ENCODE data around the gene FRAS1.
"Not testable (repeated sequence)": the region's sequence is repeated elsewhere in the genome, so short reads cannot be mapped to it uniquely, and the experiment has no call there.

The FRAS1 gene

DNA sequence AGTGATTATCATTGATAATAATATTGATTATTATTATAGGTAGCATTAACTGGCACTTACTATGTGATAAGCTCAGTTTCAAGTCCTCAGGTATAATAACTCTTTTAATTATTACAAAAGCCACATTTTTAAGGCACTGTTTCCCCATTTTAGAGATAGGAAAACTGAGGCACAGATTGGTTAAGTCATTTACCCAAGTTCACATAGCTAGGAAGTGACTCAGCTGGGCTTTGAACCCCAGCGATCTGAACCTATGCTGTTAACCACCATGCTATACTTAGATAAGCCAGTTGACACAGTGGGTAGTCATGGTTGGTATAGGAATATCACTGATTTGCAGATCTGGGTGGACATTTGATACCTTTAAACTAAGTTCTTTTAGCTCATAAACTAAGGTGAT lies 110.4 kb downstream of the FRAS1 start:
- DNase-seq = no peak

DNA sequence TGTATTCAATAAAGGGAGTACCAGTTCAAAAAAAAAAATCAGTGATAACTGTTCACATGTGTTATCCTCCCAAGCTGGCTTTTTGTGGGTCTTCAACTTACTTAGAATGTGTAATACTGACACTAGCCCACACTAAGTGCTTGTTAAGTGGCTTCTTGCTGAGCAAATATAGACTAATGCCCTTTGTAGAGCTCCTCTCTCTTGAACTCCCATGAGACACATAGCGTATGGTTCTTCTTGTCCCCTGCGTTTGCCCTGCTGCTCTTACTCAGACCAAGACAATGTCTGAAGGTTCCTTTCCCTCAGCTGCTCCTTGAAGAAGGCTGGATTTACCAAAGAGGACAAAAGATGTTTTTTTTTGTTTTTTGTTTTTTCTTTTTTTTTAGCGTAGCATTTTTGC lies 110.9 kb downstream of the FRAS1 start:
- DNase-seq = peak; percentile 16

DNA sequence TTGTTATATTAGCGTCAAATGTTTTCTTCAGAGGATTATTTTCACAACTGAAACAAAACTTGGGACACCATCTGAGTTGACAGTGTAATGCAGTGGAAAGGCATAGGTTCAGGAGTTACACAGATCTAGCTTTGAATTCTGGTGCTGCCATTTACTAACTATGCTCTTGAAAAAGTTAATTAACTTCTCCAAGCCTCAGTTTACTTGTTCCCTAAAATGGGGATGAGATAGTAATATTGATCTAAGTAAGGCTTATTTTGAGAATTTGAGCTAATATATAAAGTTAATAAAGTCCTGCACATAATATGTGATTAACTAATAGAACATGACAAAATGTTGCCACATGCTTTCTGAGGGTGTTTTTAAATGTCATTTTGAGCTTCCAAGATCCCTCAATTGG lies 112.6 kb downstream of the FRAS1 start:
- no peak for DNase-seq

DNA sequence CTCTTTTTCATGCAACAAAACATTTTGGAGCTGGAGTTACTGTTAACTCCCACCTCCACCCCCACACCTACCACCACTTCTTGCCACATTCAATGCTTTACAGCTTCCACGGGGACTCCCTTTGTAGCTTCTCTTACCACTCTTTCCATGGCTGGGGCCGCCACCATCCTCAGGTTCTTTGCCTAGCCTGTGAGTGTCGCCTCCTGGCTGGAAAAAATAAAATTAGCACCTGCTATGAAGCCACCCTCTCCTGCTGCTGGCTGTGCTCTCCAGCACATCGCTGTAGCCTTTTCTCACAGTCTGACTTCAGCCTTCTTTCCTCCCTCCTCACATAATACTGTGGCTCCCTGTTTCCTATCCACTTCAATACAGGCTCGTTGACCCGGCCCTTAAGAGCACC lies 114.4 kb downstream of the FRAS1 start:
- DNase-seq = no peak

DNA sequence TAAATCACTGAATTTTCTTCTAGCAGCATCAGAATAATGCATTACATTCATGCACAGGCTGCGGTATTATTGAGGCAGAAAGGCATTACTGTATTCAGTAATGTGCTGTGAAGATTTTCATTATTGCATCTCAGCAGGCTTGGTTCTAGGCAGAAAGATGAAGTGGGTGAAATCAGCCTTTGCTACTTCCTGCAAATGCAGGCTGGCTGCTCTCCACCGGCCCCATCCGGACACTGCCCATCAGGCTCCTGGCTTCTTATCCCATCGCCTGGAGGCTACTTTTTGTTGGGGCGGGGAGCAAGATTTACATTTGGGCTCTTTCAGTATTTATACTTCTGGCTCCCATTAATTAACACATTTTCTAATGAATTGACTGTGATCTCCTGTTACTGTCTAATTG lies 117.8 kb downstream of the FRAS1 start:
- no peak for DNase-seq

DNA sequence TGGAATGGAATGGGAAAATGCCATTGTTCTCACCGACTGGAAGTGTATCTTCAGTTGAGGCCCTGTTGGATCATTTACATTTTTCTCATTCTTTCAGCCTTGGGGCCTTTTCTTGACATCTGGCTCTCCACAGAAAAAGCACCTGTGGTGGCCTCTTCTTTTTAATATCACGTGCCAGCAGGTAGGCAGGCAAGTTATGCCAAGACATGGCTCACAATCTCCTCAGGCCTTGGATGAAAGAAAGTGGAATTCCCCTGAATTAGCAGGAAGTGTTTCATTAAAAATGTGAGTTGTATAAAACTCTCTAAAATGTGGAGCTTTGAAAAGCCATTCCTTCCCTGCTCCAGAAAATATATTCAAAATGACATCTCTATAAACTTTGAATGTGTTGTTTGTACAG lies 122.1 kb downstream of the FRAS1 start:
- no peak for DNase-seq

DNA sequence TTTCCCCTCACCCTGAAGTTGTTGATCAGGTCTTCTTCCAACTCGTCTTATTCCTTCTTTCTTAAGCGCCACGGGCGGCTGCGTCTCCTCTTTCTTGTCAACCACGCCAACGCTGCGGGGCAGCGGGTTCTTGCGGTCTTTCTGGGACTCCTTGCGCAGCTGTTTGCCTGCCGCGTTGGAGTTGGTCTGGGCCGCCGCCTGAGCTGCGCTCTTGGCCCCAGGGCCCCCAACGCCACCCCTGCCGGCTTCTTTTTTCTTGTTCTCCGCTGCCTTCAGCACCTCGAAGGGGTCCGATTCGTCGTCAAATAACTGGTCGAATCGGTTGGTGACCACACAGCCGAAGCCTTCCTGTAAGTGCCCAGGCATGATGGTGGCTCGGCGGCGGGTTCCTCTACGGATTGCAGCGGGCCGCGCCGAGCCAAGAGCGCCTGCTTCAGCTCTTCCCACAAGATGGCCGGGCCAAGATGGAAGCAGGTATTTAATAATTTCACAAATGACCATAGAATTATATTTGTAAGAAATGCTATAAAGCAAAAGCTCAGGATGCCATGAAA lies 124.6 kb downstream of the FRAS1 start:
- not testable (repeated sequence) for DNase-seq

DNA sequence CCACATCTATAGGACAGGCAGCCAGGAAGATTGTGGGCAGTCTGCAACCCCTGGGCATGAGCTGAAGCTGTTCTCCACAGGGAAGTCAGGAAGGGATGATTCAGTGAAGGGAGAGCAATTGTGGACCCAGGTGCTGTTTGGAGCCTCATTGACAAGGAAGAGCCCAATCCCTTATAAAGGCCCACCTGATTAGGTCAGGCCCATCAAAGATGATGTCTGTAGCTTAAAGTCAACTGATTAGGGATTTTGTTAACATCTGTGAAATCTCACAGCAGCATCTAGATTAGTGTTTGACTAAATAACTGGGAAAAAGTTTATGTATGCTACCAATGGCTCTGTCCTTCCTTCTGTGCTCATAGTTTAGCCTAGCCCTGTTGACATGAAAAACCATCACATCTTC lies 127.5 kb downstream of the FRAS1 start:
- no peak for DNase-seq

DNA sequence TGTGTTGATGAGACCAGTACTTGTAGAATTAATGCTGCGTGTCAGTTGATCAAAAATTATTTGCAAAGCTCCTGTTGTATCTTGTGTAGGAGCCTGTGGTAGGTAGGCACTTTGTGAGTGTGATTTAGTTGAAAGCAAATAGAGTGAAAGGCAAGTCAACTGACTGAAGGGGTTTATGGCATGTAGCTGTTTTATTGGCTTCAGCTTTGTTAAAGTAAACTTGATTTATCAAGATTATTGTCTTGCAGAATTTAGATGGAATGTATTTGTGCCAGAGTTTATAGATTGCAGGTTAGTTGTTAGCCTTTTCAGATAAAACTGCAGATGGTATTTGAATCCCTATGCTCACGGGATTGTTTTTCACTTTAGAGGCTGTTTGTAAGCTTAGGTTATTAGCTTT lies 128.0 kb downstream of the FRAS1 start:
- DNase-seq = no peak

DNA sequence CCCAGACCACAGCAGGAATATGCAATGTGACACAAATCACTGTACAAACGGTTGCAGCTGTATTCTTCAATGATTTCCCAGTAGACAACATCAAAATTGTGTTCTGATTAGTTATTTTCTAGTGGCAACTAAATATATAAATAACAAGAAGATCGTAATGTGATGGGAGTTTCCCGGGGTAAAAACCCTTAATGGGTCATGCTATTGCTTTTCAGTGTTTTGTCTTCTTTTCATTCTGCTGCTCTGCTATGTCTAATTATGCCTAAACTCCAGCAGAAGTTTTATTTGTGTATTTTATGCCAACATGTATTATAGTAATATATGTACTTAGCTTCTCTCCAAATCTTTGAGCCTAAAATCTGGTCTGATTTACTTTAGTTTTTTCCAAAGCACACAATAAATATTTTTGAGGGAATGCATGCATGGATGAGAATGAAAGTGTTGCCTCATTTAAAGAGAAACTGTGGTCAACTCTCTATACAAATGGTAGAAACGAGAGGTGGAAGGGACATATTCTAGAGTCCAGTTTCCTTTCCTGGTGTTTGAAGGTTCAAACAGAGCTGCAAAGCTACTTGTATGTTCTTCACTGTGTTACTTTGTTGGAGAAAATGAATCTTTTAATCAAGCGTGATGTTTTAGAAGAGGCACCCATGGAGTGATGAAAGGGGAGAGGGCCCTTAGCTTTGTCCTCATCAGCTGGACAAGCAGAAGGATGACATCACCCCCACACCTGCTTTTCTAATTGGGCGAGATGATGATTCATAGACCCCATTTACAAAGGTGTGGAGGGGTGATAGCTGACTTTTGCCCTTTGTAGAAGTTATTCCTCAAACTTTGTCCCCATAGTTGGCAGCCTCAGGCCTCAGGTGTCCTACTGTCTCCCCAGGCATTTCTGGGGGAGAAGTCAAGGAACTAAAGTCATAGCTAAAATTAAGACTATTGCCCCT lies 129.7 kb downstream of the FRAS1 start:
- peak; percentile 66 for DNase-seq

DNA sequence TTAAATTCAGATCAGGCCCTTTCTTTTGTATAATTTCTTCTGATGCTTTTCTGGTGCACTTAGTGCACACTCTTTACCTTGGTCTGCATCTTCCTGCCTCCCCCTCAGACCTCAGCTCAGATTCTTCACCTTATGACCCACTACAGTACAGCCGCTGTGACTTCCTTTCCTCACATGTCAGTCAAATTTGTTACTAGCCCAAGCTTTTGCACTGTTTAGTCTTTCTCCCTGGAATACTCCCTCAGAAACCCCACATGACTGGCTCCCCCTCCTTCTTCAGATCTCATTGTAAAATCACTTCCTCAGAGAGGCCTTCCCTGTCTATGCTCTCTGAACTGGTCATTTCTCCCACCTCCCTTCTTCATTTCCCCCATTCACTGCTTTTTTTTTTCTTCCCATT lies 132.9 kb downstream of the FRAS1 start:
- no peak for DNase-seq

DNA sequence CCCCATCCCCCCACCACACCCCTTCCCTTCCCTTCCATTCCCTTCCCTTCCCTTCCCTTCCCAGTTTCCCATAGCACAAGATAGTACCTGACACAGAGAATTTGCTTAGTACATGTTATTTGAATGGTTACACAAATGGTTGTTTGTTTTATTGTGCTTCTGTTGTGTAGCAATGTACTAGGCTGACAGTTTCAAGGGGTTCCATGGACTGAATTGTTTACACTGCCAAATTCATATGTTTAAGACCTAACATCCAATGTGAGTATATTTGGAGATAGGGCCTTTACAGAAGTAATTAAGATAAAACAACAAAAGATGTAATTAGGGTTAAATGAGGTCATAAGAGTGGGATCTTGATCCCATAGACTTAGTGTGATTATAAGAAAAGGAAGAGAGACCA lies 133.5 kb downstream of the FRAS1 start:
- DNase-seq = no peak

DNA sequence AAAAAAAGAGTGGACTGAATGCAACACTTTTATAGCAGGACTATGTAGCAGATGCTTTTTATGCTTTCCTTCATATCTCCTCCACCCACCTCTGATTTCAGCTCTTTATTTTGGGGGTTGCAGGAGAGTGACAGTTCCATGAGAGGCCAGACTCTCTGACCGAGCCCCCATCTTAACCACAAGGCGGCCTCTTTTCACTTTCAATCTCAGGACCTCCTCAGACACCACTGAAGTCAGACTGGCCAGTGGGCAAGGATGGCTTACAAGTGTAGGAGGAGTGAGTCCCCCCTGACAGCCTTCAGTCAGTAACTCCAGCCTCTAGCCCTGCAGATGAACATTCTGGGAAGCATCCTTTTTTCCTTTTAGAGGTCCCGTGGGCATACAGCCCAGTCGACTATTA lies 140.8 kb downstream of the FRAS1 start:
- DNase-seq = no peak

DNA sequence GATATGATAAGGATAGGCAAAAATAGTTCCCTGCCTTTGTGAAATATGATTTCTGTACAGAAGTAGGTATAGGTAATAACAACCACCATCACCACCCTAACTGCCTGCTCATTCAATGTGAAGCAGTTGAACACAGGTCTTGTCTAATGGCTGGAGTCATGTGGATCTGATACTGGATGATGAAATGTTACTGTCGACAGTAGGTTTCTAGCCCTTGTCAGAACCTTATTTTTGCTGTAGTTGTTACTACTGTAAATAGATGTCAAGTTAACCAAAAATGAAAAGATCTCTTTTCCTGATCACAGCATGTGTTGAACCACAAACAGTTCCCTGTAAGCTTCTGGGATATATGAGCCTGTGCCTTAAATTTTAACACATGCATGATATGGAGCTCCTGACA lies 142.9 kb downstream of the FRAS1 start:
- DNase-seq = no peak

DNA sequence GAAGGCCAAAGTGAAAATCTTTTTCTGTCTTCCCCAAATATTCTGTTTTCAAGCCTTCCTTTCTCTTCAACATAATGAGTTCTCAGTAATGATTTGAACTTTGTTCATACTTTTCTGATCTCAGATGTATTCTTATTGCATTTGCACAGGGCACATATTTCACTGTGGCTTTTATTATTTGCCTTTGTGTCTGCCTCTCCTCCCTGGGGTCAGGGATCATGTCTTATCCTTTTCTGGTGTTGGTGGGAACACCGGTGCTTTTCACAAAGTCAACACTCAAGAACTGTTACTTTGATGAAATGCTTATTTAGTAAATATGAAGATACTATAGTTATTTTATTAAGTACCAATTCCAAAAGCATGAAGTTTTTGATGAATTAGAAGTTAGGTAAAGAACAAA lies 143.8 kb downstream of the FRAS1 start:
- no peak for DNase-seq

DNA sequence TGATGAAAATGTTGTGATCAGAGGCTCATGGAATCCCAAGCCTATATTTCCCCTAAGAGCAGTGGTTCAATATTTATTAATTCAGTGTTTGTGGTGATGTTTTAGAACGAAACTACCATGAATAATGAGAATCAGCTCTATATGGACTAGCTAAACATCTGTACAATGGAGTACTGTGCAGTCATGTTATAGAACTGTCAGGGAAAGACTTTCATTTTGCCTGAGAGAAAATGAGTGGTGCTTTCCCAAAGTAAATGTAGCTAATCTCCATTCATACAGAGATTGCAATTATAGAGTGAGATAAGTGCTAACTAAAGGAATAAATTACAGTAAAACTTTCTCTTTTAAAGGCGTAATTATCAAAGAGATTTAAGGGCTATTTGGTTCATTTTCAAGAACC lies 147.1 kb downstream of the FRAS1 start:
- DNase-seq = no peak

DNA sequence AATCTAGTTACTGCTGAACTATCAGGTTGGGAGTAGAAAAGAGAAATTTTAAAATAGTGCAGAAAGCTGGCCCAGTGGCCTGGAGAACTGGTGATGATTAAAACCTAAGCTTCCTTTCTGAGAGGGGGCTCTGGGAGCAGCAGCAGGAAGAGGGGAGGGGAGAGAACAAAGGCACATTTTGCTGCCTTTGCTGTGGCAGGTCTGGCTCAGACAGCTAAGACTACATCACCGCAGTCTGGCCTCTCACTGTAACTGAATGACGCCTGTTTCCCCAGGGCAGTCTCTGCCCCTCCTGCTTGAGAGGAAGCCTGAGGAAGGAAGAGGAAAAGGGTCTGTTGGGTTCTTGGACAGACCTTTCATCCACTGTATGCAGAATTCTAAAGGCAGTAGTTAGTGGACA lies 148.5 kb downstream of the FRAS1 start:
- DNase-seq = no peak

DNA sequence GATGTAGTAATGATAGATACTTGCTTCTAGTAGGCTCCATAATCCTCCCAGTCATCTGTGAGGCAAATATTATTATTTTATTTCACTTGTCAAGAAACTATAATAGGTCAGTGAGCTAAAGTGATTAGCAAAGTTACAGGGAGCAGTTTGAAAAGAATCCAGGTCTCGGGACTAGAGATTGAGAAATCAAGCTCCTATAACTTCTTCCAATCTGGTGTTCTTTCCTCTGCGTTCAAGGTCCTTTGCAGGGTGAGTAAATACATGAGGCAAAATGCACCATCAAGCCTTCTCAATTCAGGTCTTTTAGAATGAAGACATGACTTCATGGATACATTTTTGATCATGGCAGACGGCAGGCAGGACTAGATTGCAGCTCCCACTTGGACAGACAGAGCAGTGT lies 150.4 kb downstream of the FRAS1 start:
- no peak for DNase-seq

DNA sequence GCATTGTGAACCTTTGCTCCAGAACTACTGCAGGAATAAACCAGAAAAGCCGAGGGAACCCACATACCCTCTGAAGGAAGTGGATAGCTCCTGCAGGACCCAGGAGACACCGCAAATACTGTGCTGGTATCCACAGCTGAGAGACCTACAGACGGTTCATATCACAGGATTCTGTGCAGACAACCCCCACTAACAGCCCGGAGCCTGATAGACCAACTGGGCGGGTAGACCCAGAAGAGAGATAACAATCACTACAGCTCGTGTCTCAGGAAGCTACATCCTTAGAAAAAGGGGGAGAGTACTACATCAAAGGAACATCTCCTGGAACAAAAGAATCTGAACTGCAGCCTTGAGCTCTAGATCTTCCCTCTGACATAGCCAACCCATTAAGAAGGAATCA lies 150.8 kb downstream of the FRAS1 start:
- no peak for DNase-seq

DNA sequence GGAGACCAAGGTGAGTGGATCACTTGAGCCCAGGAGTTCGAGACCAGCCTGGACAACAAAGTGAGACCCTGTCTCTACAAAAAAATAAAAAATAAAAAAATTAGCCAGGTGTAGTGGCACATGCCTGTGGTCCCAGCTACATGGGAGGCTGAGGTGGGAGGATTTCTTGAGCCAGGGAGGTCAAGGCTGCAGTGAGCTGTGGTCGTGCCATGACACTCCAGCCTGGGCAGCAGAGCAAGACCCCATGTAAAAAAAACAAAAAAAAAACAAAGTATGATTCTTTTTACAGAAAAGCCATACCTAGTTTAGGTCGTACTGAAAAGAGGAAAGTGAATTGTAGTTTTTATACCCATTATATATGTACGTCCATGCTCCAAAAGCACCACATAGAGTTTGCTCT lies 151.8 kb downstream of the FRAS1 start:
- not testable (repeated sequence) for DNase-seq

DNA sequence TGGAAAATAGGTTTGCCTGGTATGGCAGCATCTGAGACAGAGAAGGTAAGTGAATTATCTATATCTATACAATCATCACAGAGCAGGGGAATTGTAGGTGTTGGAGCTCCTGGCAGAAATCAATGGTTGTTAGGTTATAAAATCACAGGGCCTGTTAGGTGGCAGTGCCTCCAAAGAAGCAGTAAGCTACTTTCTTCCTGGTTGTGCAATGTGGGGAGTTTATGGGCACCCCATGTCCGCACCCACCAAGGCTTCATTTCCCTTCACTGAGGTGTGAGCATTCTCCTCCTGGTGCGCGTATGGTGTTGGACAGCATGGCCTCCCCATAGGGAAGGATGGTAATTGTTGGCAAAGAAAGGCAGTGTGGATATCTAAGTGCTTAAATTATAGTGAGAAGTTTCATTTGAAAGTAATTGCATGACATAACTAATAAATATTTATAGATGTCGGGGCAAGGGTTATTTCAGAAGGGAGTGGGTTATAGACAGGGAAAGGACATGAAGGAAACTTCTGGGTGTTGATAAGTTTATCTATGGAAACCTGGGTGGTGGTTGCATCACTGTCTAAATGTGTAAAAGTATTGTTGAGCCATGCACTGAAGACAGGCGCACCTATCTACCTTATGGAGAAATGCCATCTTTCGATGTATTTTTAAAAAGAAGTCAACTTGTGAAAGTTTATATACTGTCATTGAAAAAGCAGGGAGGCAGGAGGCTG lies 153.7 kb downstream of the FRAS1 start:
- no peak for DNase-seq

DNA sequence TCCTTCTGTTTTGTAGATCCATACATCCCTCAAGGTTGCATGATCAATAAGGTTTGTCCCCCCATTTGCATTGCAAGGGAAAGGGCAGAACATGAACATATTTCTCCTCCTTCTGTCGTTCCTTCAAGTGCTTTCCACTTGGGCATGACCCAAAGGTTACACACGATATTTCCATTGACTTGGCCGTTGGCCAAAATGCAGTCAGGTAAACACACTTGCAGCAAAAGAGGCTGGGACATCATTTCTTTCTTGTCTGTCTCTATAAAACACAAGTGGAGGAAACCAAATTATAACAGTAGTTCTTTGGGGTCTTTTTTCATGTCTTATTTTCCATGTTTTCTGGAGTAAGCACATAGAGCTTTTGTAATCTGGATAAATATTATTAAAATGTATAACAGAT lies 156.1 kb downstream of the FRAS1 start:
- peak; percentile 73 for DNase-seq

DNA sequence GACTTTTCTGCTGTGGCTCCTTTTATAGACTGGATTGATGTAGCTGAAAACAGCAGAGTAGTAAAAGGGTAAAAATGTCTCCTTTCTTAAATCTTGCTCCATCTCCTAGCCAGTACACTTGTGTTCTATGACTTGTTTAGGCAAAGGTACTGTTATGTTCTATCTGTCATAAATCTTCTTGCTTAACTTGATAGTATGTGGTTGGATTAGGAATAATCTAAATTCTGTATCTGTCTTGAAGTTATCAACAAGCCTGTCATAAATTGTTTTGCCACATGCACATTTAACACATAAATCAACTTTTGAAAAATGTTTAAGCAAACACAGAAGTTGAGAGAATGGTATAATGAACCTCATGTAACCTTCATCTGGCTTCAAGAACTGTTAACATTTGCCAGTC lies 157.0 kb downstream of the FRAS1 start:
- no peak for DNase-seq

DNA sequence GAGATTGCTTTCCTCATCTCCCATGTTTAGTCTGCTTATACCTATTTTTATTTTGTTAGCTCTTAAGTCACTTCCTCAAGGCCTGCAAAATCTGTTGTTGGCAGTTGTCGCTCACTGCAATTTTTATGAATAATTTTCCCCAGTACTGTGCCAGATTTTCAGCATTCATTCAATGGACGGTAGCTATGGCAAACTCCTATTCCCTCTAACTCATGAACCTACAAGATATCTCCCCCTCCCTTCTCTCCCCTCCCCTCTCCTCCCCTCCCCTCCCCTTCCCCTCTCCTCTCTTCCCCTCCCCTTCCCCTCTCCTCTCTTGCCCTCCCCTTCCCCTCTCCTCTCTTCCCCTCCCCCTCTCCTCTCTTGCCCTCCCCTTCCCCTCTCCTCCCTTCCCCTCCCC lies 160.4 kb downstream of the FRAS1 start:
- no peak for DNase-seq

All from DMS53 (cell line).